Measurements from ENCODE around the gene RCOR1. TPM values are rescaled to one million over a fixed set of nuclear protein-coding genes. Genes with fewer than 3 reads are reported as not detected.

Gene RCOR1
- total RNA-seq, 1 experiment from 2014 or later: 25.4 TPM

DNA sequence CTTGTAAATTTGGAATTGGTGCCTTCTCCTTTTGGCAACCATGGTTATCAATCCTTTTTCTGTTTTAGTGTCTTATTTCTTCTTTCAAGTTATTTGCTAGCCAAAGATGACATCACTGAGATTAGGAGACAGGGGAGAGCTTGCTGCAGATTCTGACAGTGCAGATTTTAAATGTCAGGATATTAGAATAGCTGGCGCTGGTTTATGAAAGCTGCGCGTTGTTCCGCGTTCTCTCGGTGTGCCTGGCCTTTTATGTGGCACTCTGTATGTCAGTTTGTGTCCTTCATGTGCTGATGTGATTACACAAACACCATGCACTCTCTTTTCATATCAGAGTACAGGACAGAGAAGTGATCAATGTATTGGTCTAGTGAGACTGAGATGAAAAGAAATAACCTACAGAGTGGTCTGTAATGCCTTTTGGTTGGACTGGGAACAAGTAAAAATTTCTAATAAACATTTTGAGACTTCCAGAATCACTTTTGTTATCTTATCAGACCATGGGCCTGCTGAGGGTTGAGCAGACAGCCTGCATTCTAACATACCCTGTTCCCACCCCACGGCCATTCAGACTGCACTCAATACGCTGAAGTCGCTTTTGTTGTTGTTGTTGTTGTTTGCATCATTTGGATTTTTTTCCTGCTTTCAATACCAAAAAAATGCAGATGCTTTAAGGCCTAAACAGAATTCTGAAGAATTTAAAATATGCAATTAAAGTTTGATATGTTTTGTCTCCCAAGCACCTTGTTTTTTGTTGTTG is 135.1 kb downstream of the RCOR1 start:
- ATAC-seq: no peak
- TF ChIP-seq, protein P1, sequence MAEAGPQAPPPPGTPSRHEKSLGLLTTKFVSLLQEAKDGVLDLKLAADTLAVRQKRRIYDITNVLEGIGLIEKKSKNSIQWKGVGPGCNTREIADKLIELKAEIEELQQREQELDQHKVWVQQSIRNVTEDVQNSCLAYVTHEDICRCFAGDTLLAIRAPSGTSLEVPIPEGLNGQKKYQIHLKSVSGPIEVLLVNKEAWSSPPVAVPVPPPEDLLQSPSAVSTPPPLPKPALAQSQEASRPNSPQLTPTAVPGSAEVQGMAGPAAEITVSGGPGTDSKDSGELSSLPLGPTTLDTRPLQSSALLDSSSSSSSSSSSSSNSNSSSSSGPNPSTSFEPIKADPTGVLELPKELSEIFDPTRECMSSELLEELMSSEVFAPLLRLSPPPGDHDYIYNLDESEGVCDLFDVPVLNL (CRISPR knock-in tag; IDR thresholded peaks at IDR 0.05; ENCODE audit: borderline replicate concordance, low read depth): no peak
- TF ChIP-seq, protein P2, sequence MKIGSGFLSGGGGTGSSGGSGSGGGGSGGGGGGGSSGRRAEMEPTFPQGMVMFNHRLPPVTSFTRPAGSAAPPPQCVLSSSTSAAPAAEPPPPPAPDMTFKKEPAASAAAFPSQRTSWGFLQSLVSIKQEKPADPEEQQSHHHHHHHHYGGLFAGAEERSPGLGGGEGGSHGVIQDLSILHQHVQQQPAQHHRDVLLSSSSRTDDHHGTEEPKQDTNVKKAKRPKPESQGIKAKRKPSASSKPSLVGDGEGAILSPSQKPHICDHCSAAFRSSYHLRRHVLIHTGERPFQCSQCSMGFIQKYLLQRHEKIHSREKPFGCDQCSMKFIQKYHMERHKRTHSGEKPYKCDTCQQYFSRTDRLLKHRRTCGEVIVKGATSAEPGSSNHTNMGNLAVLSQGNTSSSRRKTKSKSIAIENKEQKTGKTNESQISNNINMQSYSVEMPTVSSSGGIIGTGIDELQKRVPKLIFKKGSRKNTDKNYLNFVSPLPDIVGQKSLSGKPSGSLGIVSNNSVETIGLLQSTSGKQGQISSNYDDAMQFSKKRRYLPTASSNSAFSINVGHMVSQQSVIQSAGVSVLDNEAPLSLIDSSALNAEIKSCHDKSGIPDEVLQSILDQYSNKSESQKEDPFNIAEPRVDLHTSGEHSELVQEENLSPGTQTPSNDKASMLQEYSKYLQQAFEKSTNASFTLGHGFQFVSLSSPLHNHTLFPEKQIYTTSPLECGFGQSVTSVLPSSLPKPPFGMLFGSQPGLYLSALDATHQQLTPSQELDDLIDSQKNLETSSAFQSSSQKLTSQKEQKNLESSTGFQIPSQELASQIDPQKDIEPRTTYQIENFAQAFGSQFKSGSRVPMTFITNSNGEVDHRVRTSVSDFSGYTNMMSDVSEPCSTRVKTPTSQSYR (CRISPR knock-in tag; IDR thresholded peaks at IDR 0.05): no peak
- TF ChIP-seq PRRX2 (CRISPR knock-in tag; IDR thresholded peaks at IDR 0.05) (no peak), HMGXB4 (CRISPR knock-in tag; IDR thresholded peaks at IDR 0.05) (no peak), GRHL2 (CRISPR knock-in tag; IDR thresholded peaks at IDR 0.05; ENCODE audit: insufficient replicate concordance, severe bottlenecking) (no peak), PREB (CRISPR knock-in tag; IDR thresholded peaks at IDR 0.05; ENCODE audit: borderline replicate concordance) (no peak), ZNF425 (CRISPR knock-in tag; conservative IDR thresholded peaks at IDR 0.05) (no peak)
- no peak for DNase-seq (ENCODE audit: low spot score)
- Mint-ChIP-seq H3K36me3 (peaks cover 53% of the 10 kb centered on the region), H3K4me3 (no peak overlapping the region), H3K9me3 (no peaks in the 10 kb centered on the region), H3K27me3 (ENCODE audit: low read depth) (no peaks in the 10 kb centered on the region), H3K27ac (peak overlapping the region; percentile 10; the same call in 1 of the 2 replicates), H3K4me1 (peaks cover 9% of the 10 kb centered on the region)
- ChIA-PET CTCF (interaction anchor here (1.3 kb wide), 1 partner anchor 33 kb away, joined by 4 read pairs; no protein-coding TSS in a partner anchor), POLR2A (interaction anchor here (1.0 kb wide), 1 partner anchor 12 kb away, joined by 3 read pairs; no protein-coding TSS in a partner anchor)

DNA sequence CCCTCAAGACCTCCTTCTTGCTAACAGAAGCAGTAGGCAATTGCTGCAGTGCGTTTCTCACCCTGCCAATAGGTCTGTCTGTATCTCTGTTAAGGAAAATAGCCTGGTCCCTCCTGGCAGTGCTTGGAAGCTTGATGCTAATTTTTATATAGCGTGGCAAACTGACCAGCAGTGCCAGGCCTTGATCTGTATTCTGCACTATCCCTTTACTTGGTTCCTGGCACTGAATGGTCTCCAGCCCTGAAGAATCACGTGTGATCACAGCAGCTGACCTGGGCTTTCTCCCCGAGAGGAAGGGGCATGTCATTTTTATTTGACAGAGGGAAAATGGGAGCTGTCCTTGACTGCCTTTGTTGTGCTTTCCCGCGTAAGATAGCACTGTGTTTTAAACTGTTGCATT is 136.1 kb downstream of the RCOR1 start:
- ATAC-seq (no peak), DNase-seq (ENCODE audit: low spot score) (no peak)
- ChIA-PET POLR2A (interaction anchor here (1.0 kb wide), 1 partner anchor 13 kb away, joined by 3 read pairs; no protein-coding TSS in a partner anchor), CTCF (no interaction called here)
- peaks cover 43% of the 10 kb centered on the region for H3K36me3 Mint-ChIP-seq
- no peaks in the 10 kb centered on the region for H3K9me3 Mint-ChIP-seq
- H3K27ac Mint-ChIP-seq: peak overlapping the region; percentile 46; the same call in 1 of the 2 replicates
- no peak overlapping the region for H3K4me3 Mint-ChIP-seq
- H3K27me3 Mint-ChIP-seq (ENCODE audit: low read depth): no peaks in the 10 kb centered on the region
- 0 out of 2 replicates have a peak, but pooled peaks cover 2% of the 10 kb centered on the region for H3K4me1 Mint-ChIP-seq
- TF ChIP-seq STAT6 (CRISPR knock-in tag; conservative IDR thresholded peaks at IDR 0.05; ENCODE audit: low read depth) (no peak), ETV6 (CRISPR knock-in tag; IDR thresholded peaks at IDR 0.05) (no peak), NR3C1 (CRISPR knock-in tag; conservative IDR thresholded peaks at IDR 0.05; ENCODE audit: low read depth) (no peak), ZNF425 (CRISPR knock-in tag; conservative IDR thresholded peaks at IDR 0.05) (no peak), CREB1 (CRISPR knock-in tag; IDR thresholded peaks at IDR 0.05) (no peak), TEAD4 (CRISPR knock-in tag; IDR thresholded peaks at IDR 0.05) (no peak), SMAD3 (CRISPR knock-in tag; IDR thresholded peaks at IDR 0.05; ENCODE audit: borderline replicate concordance) (no peak), ZNF121 (CRISPR knock-in tag; IDR thresholded peaks at IDR 0.05) (no peak), ZNF671 (CRISPR knock-in tag; IDR thresholded peaks at IDR 0.05) (no peak), CREM (CRISPR knock-in tag; IDR thresholded peaks at IDR 0.05) (no peak)
- TF ChIP-seq, protein P3, sequence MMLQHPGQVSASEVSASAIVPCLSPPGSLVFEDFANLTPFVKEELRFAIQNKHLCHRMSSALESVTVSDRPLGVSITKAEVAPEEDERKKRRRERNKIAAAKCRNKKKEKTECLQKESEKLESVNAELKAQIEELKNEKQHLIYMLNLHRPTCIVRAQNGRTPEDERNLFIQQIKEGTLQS (CRISPR knock-in tag; conservative IDR thresholded peaks at IDR 0.05): no peak
